DND-41 (cell line): ENCODE measurements around the gene IDH3A.

Experiments
- ATAC-seq: fragments of 200-7000 bp; cut with Tn5 transposase; 3 replicates; pipeline ENCODE4 v1.9.1; 2021; ENCODE audit warnings: low read depth; ENCODE audit not compliant: insufficient read depth
- DNase-seq: peaks from one replicate; pipeline ENCODE4 v3.0.0-alpha.2; 2020
- H2AFZ ChIP-seq: 2 replicates; pipeline ENCODE4 v1.6.0; 2012; ENCODE audit warnings: low read depth, low read length
- H3K27ac ChIP-seq: 2 replicates; pipeline ENCODE4 v1.5.1; 2012; ENCODE audit warnings: low read length, inconsistent platforms
- H3K27me3 ChIP-seq: fragments of 200-600 bp; sonication (generic); 2 replicates; pipeline ENCODE4 v1.6.0; 2012; ENCODE audit warnings: low read length, mild to moderate bottlenecking, inconsistent platforms; ENCODE audit not compliant: insufficient read depth, poor library complexity
- H3K36me3 ChIP-seq: 2 replicates; pipeline ENCODE4 v1.5.1; 2012; ENCODE audit warnings: low read length, inconsistent platforms; ENCODE audit not compliant: insufficient read depth
- H3K4me1 ChIP-seq: 2 replicates; pipeline ENCODE4 v1.5.1; 2012; ENCODE audit warnings: mild to moderate bottlenecking, low read length; ENCODE audit not compliant: insufficient read depth
- H3K4me2 ChIP-seq: 2 replicates; pipeline ENCODE4 v1.6.0; 2012; ENCODE audit warnings: mild to moderate bottlenecking, moderate library complexity, low read length, inconsistent platforms; ENCODE audit not compliant: insufficient read depth
- H3K4me3 ChIP-seq, 2 experiments: fragments of 200-600 bp in 1 of 2; shearing (Covaris generic) in 1 of 2; 2 replicates each; pipeline ENCODE4 v1.5.1; 2012 to 2016; ENCODE audit warnings: inconsistent platforms in 2 of 2, low read length in 2 of 2, mild to moderate bottlenecking in 2 of 2, low read depth in 1 of 2, moderate library complexity in 1 of 2
- H3K79me2 ChIP-seq: 2 replicates; pipeline ENCODE4 v1.6.0; 2012; ENCODE audit warnings: low read length, inconsistent platforms; ENCODE audit not compliant: insufficient read depth
- H3K9ac ChIP-seq: 2 replicates; pipeline ENCODE4 v1.6.0; 2012; ENCODE audit warnings: low read depth, mild to moderate bottlenecking, inconsistent platforms, low read length, moderate library complexity
- H3K9me3 ChIP-seq: 2 replicates; pipeline ENCODE4 v1.5.1; 2012; ENCODE audit warnings: low read length, moderate library complexity, mild to moderate bottlenecking, inconsistent platforms; ENCODE audit not compliant: insufficient read depth, severe bottlenecking
- H4K20me1 ChIP-seq: 2 replicates; pipeline ENCODE4 v1.6.0; 2012; ENCODE audit warnings: low read length; ENCODE audit not compliant: insufficient read depth
- EZH2 ChIP-seq: IDR thresholded peaks from 3 replicates; pipeline ENCODE4 v1.6.1; 2012; ENCODE audit warnings: borderline replicate concordance, low read depth, mild to moderate bottlenecking, moderate library complexity, low read length, inconsistent platforms; ENCODE audit not compliant: severe bottlenecking
- TF ChIP-seq, protein P1 (sequence below): IDR thresholded peaks from 2 replicates; pipeline ENCODE4 v1.5.1; 2012; ENCODE audit warnings: borderline replicate concordance, low read length, moderate library complexity, mild to moderate bottlenecking; ENCODE audit not compliant: poor library complexity, severe bottlenecking; ENCODE audit errors: extremely low read depth

IDH3A gene

DNA sequence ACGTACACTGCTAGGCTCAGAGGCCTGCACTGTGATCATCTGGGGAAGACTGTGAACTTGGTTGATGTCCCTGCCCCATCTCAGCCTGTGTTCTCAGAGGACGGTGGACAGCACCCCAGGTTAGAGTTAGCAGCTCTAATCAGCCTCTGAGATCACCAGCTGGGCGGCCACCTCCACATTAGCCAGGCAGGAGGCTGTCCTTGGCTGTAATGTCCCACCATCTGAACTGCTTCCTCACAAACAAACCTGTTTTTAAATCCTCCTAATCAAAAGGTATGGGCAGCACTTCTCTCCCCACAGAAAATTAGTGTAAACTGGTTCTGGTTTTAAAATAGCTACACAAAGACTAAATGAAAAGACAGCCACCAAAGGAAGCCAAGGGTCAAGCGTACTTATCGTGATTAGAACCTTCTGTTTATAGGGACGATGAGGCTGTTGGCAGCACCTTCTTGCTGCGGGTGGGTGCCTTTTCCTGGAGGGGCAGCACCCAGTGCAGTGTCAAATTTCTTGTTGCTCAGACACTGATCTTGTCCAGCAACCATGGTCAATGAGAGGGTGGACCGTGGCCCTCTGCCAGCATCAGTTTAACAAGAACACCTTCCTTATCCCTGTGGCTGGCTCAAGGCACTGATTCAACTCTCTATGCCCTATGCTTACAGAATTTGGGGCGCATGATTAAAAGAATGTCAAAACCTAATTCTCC is 60.6 kb downstream of the IDH3A start:
- no peaks in the 10 kb centered on the region for H3K9me3 ChIP-seq
- H2AFZ ChIP-seq = no peak overlapping the region
- H3K27me3 ChIP-seq = peaks cover 5% of the 10 kb centered on the region
- no peaks in the 10 kb centered on the region for H4K20me1 ChIP-seq
- H3K36me3 ChIP-seq = no peaks in the 10 kb centered on the region
- no peaks in the 10 kb centered on the region for H3K4me1 ChIP-seq
- no peaks in the 10 kb centered on the region for H3K79me2 ChIP-seq
- ATAC-seq (no peak), DNase-seq (no peak)
- no peak overlapping the region for H3K27ac ChIP-seq
- H3K4me3 ChIP-seq = no peak overlapping the region
- no peak overlapping the region for H3K4me2 ChIP-seq
- no peak for TF ChIP-seq EZH2
- TF ChIP-seq, protein P1, sequence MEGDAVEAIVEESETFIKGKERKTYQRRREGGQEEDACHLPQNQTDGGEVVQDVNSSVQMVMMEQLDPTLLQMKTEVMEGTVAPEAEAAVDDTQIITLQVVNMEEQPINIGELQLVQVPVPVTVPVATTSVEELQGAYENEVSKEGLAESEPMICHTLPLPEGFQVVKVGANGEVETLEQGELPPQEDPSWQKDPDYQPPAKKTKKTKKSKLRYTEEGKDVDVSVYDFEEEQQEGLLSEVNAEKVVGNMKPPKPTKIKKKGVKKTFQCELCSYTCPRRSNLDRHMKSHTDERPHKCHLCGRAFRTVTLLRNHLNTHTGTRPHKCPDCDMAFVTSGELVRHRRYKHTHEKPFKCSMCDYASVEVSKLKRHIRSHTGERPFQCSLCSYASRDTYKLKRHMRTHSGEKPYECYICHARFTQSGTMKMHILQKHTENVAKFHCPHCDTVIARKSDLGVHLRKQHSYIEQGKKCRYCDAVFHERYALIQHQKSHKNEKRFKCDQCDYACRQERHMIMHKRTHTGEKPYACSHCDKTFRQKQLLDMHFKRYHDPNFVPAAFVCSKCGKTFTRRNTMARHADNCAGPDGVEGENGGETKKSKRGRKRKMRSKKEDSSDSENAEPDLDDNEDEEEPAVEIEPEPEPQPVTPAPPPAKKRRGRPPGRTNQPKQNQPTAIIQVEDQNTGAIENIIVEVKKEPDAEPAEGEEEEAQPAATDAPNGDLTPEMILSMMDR = no peak
- no peak overlapping the region for H3K9ac ChIP-seq

DNA sequence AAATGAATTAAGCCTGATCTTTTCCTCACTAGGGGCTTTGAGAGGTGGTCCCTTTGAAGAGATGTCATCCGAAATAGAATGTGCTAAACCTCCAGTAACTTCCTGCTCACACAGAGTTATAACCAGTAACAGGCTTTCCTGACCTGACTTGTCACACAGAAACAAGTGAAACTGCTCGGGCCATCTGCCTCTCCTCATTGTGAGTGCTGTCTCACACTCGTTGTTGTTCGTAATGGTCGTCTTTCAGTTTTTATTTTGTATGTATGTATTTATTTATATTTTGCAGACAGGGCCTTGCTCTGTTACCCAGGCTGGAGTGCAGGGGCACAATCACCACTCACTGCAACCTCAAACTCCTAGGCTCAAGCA is 61.2 kb downstream of the IDH3A start:
- DNase-seq = no peak
- Histone ChIP-seq H3K4me2 (no peak overlapping the region), H3K4me1 (no peaks in the 10 kb centered on the region), H3K4me3 (no peak overlapping the region), H3K27me3 (peaks cover 5% of the 10 kb centered on the region), H3K27ac (no peak overlapping the region), H3K36me3 (no peaks in the 10 kb centered on the region), H4K20me1 (no peaks in the 10 kb centered on the region), H2AFZ (no peak overlapping the region), H3K9me3 (no peaks in the 10 kb centered on the region), H3K79me2 (no peaks in the 10 kb centered on the region), H3K9ac (no peak overlapping the region)
- no peak for ATAC-seq
- no peak for TF ChIP-seq EZH2
- TF ChIP-seq, protein P1 = no peak

DNA sequence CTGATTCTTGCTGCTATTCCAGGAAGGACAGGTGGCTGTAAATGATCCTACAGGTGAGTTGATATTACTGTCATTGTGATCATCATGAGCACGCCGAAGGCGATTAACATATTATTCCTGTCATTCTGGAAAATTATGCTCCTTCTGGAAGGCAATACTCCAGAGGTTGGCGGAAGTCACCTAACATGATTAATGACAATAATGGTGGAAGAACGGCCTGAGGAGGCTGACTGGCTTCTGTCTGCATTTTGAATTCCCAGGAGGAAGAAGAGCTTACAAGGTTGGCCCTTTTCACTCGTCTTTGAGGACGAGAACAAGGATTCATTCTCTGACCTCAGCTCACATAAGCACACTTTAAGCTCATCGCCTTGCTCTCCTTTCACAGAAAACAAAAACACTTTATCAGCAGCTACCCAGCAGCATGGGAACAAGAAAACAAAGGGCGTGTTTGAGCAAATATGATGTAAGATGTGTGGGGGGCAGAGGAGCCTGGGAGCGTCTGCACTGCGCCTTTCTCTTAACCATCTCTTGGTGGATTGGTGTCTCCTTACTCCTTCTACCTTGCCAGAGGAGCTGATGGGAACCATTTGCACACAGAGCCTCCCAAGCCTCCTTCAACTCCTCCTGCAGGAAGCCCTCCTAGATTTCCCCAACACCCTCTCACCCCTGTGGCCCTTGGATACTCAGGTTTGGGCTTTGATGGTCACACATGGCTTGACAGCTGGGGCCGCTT is 62.2 kb downstream of the IDH3A start:
- Histone ChIP-seq H3K9ac (no peak overlapping the region), H3K4me2 (no peak overlapping the region), H3K36me3 (no peaks in the 10 kb centered on the region), H3K4me1 (no peaks in the 10 kb centered on the region), H3K9me3 (no peaks in the 10 kb centered on the region), H3K4me3 (no peak overlapping the region), H3K79me2 (no peaks in the 10 kb centered on the region), H3K27ac (no peak overlapping the region), H2AFZ (no peak overlapping the region), H3K27me3 (peaks cover 5% of the 10 kb centered on the region), H4K20me1 (no peaks in the 10 kb centered on the region)
- no peak for ATAC-seq
- DNase-seq = no peak
- no peak for TF ChIP-seq EZH2
- TF ChIP-seq, protein P1 = no peak
